Measurements from ENCODE around the gene RNF151. TPM values are rescaled to one million over a fixed set of nuclear protein-coding genes. Genes with fewer than 3 reads are reported as not detected.

The RNF151 gene
- total and polyA plus RNA-seq, 2 of the 13 experiments (the other 11 are each of a cell fraction or from before 2014, with no cell fraction given), result not detected

- TF ChIP-seq ZNF326 (CRISPR knock-in tag; IDR thresholded peaks at IDR 0.05; ENCODE audit: borderline replicate concordance) (no peak), ZNF766 (CRISPR knock-in tag; IDR thresholded peaks at IDR 0.05; ENCODE audit: borderline replicate concordance) (0 out of 2 replicates have a peak, but pooled peaks have one; percentile 38), HNF4A (CRISPR knock-in tag; IDR thresholded peaks at IDR 0.05) (peak; percentile 97), ZNF564 (CRISPR knock-in tag; IDR thresholded peaks at IDR 0.05) (peak; percentile 32; the same call in 1 of the 2 replicates), FOSL2 (CRISPR knock-in tag; IDR thresholded peaks at IDR 0.05) (peak; percentile 63), AHR (CRISPR knock-in tag; IDR thresholded peaks at IDR 0.05) (no peak), ZNF234 (CRISPR knock-in tag; conservative IDR thresholded peaks at IDR 0.05) (no peak), ZNF773 (CRISPR knock-in tag; IDR thresholded peaks at IDR 0.05; ENCODE audit: borderline replicate concordance) (no peak), NFRKB (IDR thresholded peaks at IDR 0.05) (no peak), RFXANK (CRISPR knock-in tag; IDR thresholded peaks at IDR 0.05) (no peak), PRMT3 (CRISPR knock-in tag; IDR thresholded peaks at IDR 0.05; ENCODE audit: borderline replicate concordance, low read depth) (peak; percentile 54; the same call in 1 of the 2 replicates), HOXD1 (CRISPR knock-in tag; IDR thresholded peaks at IDR 0.05) (no peak), MBNL3 (CRISPR knock-in tag; conservative IDR thresholded peaks at IDR 0.05) (no peak), SP4 (CRISPR knock-in tag; IDR thresholded peaks at IDR 0.05) (no peak), ZNF784 (CRISPR knock-in tag; IDR thresholded peaks at IDR 0.05; ENCODE audit: borderline replicate concordance) (peak; percentile 24; the same call in 1 of the 2 replicates), MED8 (CRISPR knock-in tag; IDR thresholded peaks at IDR 0.05; ENCODE audit: insufficient replicate concordance) (peak; percentile 71), ZNF354B (CRISPR knock-in tag; IDR thresholded peaks at IDR 0.05) (no peak), JUNB (CRISPR knock-in tag; IDR thresholded peaks at IDR 0.05; ENCODE audit: borderline replicate concordance) (no peak), ZFP1 (CRISPR knock-in tag; IDR thresholded peaks at IDR 0.05) (no peak), HMGA1 (CRISPR knock-in tag; conservative IDR thresholded peaks at IDR 0.05) (no peak), SOX13 (IDR thresholded peaks at IDR 0.05) (0 out of 2 replicates have a peak, but pooled peaks have one; percentile 11), SOX13 (CRISPR knock-in tag; conservative IDR thresholded peaks at IDR 0.05 in 1 of 2, IDR thresholded peaks at IDR 0.05 in 1 of 2) (peak in 1 of 2 experiments; percentile 64; a peak in 1 of 4 replicates), ELK4 (CRISPR knock-in tag; IDR thresholded peaks at IDR 0.05; ENCODE audit: borderline replicate concordance) (no peak), BRF2 (CRISPR knock-in tag; IDR thresholded peaks at IDR 0.05) (peak; percentile 38; the same call in 1 of the 2 replicates), GATAD2A (CRISPR knock-in tag; IDR thresholded peaks at IDR 0.05) (peak; percentile 78), ZNF572 (CRISPR knock-in tag; IDR thresholded peaks at IDR 0.05) (no peak), BORCS8-MEF2B (CRISPR knock-in tag; IDR thresholded peaks at IDR 0.05) (peak; percentile 18), SRSF4 (IDR thresholded peaks at IDR 0.05; ENCODE audit: low read depth, low read length, poor library complexity, severe bottlenecking) (no peak), PAWR (CRISPR knock-in tag; IDR thresholded peaks at IDR 0.05; ENCODE audit: borderline replicate concordance) (no peak), CBFB (CRISPR knock-in tag; IDR thresholded peaks at IDR 0.05) (peak; percentile 36)
Measured at GRCh38 chr16:1940273-1941161, 26.1 kb upstream of the RNF151 start (continued).

All from HepG2 (cell line).